ENCODE results near the gene C19orf53. TPM values are rescaled to one million over a fixed set of nuclear protein-coding genes. Genes with fewer than 3 reads are reported as not detected.

The C19orf53 gene
- total RNA-seq, 2 donors from 2014 or later = 48.5 to 82.6 TPM

- peak; percentile 64 for DNase-seq
- no peaks in the 10 kb centered on the region for H3K27me3 ChIP-seq
- peak overlapping the region; percentile 81 to 83 for H3K9ac ChIP-seq (ENCODE audit: low read depth in 2 of 2, low read length in 2 of 2)
- H3K4me3 ChIP-seq = peak overlapping the region; percentile 69
- H3K4me1 ChIP-seq = no peaks in the 10 kb centered on the region
- intact Hi-C loops (cut with DNase I) = no loop called here
- peak overlapping the region; percentile 79 for H3K27ac ChIP-seq
- H3K9me3 ChIP-seq = no peaks in the 10 kb centered on the region
- H3K36me3 ChIP-seq = no peaks in the 10 kb centered on the region
- TF ChIP-seq CTCF (IDR thresholded peaks at IDR 0.05) = no peak
Measured at GRCh38 chr19:13794398-13794756, 20.1 kb downstream of the C19orf53 start.

- no peak for TF ChIP-seq CTCF (IDR thresholded peaks at IDR 0.05)
- intact Hi-C loops (cut with DNase I) = loop anchor here (5.0 kb wide), 1 partner anchor 37 kb away; no protein-coding TSS in a partner anchor
- Histone ChIP-seq H3K4me1 (no peaks in the 10 kb centered on the region), H3K27ac (peak within 1 kb of the TSS; percentile 79), H3K27me3 (no peaks in the 10 kb centered on the region), H3K36me3 (no peaks in the 10 kb centered on the region), H3K9ac (ENCODE audit: low read depth in 2 of 2, low read length in 2 of 2) (peak within 1 kb of the TSS; percentile 83 to 90), H3K4me3 (peak within 1 kb of the TSS; percentile 69), H3K9me3 (no peaks in the 10 kb centered on the region)
- DNase-seq = peak; percentile 99
Measured at GRCh38 chr19:13794757-13795589, 20.7 kb downstream of the C19orf53 start, which contains the start of gene ZSWIM4. Gene ZSWIM4 (plus strand): TSS chr19:13795443. CDS start chr19:13795649, 206 bp downstream.

DNA sequence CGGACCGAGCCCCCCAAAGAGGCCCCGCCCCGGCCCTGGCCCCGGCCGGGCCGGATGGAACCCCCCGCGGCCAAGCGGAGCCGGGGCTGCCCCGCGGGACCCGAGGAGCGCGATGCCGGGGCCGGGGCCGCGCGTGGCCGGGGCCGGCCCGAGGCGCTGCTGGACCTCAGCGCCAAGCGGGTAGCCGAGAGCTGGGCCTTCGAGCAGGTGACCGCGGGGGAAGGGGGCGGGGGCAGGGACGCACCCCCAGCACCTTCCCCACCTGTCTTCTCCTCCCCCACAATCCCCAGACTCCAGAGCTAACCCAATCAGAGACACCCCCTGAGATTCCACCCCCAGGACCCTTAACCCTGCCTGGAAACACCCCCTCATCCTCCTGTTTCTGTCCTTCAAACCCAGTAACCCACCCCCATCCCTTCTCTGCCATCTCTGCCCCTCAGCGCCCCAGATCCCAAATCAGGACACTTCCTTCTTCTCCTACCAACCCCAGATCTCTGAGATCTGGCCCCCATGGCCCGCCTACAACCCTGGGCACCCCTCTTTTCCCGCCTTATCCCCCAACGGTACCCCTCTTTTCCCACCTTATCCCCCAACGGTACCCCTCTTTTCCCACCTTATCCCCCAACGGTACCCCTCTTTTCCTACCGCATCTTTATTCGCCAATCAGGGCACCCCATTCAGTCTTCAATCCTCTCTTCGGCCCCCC lies 21.5 kb downstream of the C19orf53 start:
- no peaks in the 10 kb centered on the region for H3K9me3 ChIP-seq
- no peaks in the 10 kb centered on the region for H3K36me3 ChIP-seq
- peak overlapping the region; percentile 69 for H3K4me3 ChIP-seq
- TF ChIP-seq CTCF (IDR thresholded peaks at IDR 0.05) = no peak
- DNase-seq = peak; percentile 32
- intact Hi-C loops (cut with DNase I) = loop anchor here (5.0 kb wide), 1 partner anchor 37 kb away; no protein-coding TSS in a partner anchor
- H3K27me3 ChIP-seq = no peaks in the 10 kb centered on the region
- peak overlapping the region; percentile 76 to 90 for H3K9ac ChIP-seq (ENCODE audit: low read depth in 2 of 2, low read length in 2 of 2)
- no peaks in the 10 kb centered on the region for H3K4me1 ChIP-seq
- peak overlapping the region; percentile 74 for H3K27ac ChIP-seq

DNA sequence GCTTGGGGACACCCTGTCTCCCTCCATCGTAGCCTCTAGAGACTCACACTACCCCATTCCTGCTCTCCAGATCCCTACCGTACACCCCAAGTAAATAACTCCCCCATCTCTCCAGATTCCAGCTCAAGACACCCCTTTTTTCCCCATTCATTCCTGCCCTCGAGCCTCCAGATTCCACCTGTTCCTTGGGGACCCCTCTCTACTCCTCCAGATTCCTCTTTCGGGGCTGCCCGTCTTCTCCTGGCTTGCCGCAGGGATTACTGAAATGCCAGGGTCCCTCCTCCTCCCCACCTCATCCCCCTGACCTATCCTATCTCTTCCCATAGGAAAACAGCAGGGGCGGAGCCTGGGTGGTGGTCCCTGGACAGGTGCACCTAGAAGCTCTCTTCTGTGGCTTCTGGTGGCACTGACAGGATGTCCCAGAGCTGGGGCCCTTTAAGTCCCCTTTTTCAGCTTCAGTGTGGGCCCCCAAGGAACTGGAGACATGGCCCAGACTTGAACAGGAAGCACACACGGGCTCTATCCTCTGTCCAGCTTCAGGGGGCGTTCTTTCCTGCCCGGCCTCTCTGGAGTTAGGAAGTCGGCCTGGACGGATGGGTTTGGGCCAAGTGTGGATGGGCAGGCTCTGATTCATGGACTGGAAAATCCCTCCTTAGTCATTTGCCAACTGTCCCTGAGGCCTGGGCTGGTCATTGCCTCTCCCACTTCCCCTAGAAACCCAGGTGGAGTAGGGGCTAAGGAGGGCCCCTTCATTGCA lies 22.2 kb downstream of the C19orf53 start:
- Histone ChIP-seq H3K9ac (ENCODE audit: low read depth in 2 of 2, low read length in 2 of 2) (peak overlapping the region; percentile 8 to 76), H3K27me3 (no peaks in the 10 kb centered on the region), H3K4me3 (peak overlapping the region; percentile 69), H3K36me3 (no peaks in the 10 kb centered on the region), H3K4me1 (no peaks in the 10 kb centered on the region), H3K9me3 (no peaks in the 10 kb centered on the region), H3K27ac (peak overlapping the region; percentile 56)
- intact Hi-C loops (cut with DNase I) = loop anchor here (5.0 kb wide), 1 partner anchor 36 kb away; no protein-coding TSS in a partner anchor
- no peak for TF ChIP-seq CTCF (IDR thresholded peaks at IDR 0.05)
- DNase-seq = peak; percentile 51

- no peak for DNase-seq
- no peak for TF ChIP-seq CTCF (IDR thresholded peaks at IDR 0.05)
- intact Hi-C loops (cut with DNase I) = loop anchor here (5.0 kb wide), 1 partner anchor 35 kb away; no protein-coding TSS in a partner anchor
- Histone ChIP-seq H3K9me3 (no peaks in the 10 kb centered on the region), H3K27me3 (no peaks in the 10 kb centered on the region), H3K4me3 (no peak overlapping the region), H3K27ac (peak overlapping the region; percentile 56), H3K36me3 (no peaks in the 10 kb centered on the region), H3K9ac (ENCODE audit: low read depth in 2 of 2, low read length in 2 of 2) (peak overlapping the region in 1 of 2 donors; percentile 76), H3K4me1 (no peaks in the 10 kb centered on the region)
Measured at GRCh38 chr19:13797058-13797440, 22.8 kb downstream of the C19orf53 start.

Measured in colonic mucosa (tissue), 4 donors.